HEK293 (cell line): ENCODE measurements around the gene ZNF654.
A peak's percentile ranks its signal among the peaks of the same experiment; 100 is the strongest.

Experiments used
- CTCF ChIA-PET: fragments of 350-600 bp; formaldehyde crosslinking; extraction: SDS; loops from one replicate; lab custom pipeline; 2021; ENCODE audit warnings: antibody characterized with exemption; lab: Yijun Ruan, JAX
- POLR2A ChIA-PET: fragments of 300-600 bp; formaldehyde crosslinking; extraction: SDS; loops from one replicate; lab custom pipeline; 2020; ENCODE audit warnings: antibody characterized with exemption, inconsistent platforms; lab: Yijun Ruan, JAX
- H3K27ac ChIP-seq: fragments of 200-500 bp; sonication (Bioruptor generic); 2 replicates; pipeline ENCODE4 v1.5.1; 2014; ENCODE audit warnings: low read depth, low read length, control low read depth, inconsistent platforms; ENCODE audit errors: extremely low read depth
- H3K36me3 ChIP-seq, 2 experiments: fragments of 200-500 bp in 1 of 2; sonication (Bioruptor generic) in 1 of 2; 1 replicate in 1 of 2; 2 replicates in 1 of 2; pipeline ENCODE4 v1.5.1; 2014 to 2017; ENCODE audit warnings: inconsistent platforms in 2 of 2, low read length in 2 of 2; ENCODE audit not compliant: control insufficient read depth in 2 of 2, insufficient read depth in 1 of 2
- H3K4me1 ChIP-seq: fragments of 200-500 bp; sonication (Bioruptor generic); 2 replicates; pipeline ENCODE4 v1.5.1; 2014; ENCODE audit warnings: mild to moderate bottlenecking, low read length, inconsistent platforms; ENCODE audit not compliant: control insufficient read depth, insufficient read depth
- H3K4me3 ChIP-seq: 2 replicates; pipeline ENCODE4 v1.5.1; 2011; ENCODE audit warnings: low read depth, mild to moderate bottlenecking, control low read depth, low read length, moderate library complexity
- H3K9me3 ChIP-seq: fragments of 200-500 bp; sonication (Bioruptor generic); 2 replicates; pipeline ENCODE4 v1.5.1; 2014; ENCODE audit warnings: low read depth, low read length, inconsistent platforms; ENCODE audit not compliant: control insufficient read depth, insufficient read depth
- BCL11A ChIP-seq: fragments of 450-650 bp; formaldehyde crosslinking; IDR thresholded peaks from 2 replicates; pipeline ENCODE4 v1.5.1; 2016; ENCODE audit warnings: low read depth, missing biosample characterization, missing genetic modification characterization
- FEZF1 ChIP-seq: fragments of 450-650 bp; formaldehyde crosslinking; IDR thresholded peaks from 2 replicates; pipeline ENCODE4 v1.5.1; 2016; ENCODE audit warnings: missing biosample characterization, missing genetic modification characterization
- GLIS2 ChIP-seq: fragments of 450-650 bp; formaldehyde crosslinking; IDR thresholded peaks from 2 replicates; pipeline ENCODE4 v1.5.1; 2016; ENCODE audit warnings: missing biosample characterization, missing genetic modification characterization
- KLF1 ChIP-seq: fragments of 450-650 bp; formaldehyde crosslinking; IDR thresholded peaks from 2 replicates; pipeline ENCODE4 v1.5.1; 2016; ENCODE audit warnings: missing biosample characterization, missing genetic modification characterization
- OVOL3 ChIP-seq: fragments of 450-650 bp; formaldehyde crosslinking; IDR thresholded peaks from 2 replicates; pipeline ENCODE4 v1.5.1; 2016; ENCODE audit warnings: missing biosample characterization, missing genetic modification characterization
- SALL2 ChIP-seq: fragments of 450-650 bp; formaldehyde crosslinking; IDR thresholded peaks from 2 replicates; pipeline ENCODE4 v1.5.0; 2017; ENCODE audit warnings: missing biosample characterization, mild to moderate bottlenecking, missing genetic modification characterization, borderline replicate concordance
- ZBTB7A ChIP-seq: fragments of 450-650 bp; formaldehyde crosslinking; IDR thresholded peaks from 2 replicates; pipeline ENCODE4 v1.5.1; 2016; ENCODE audit warnings: low read depth, missing biosample characterization, missing genetic modification characterization
- ZNF112 ChIP-seq: fragments of 450-650 bp; formaldehyde crosslinking; IDR thresholded peaks from 2 replicates; pipeline ENCODE4 v1.5.0; 2017; ENCODE audit warnings: missing biosample characterization, missing genetic modification characterization
- ZNF221 ChIP-seq: fragments of 450-650 bp; formaldehyde crosslinking; IDR thresholded peaks from 2 replicates; pipeline ENCODE4 v1.5.1; 2017; ENCODE audit warnings: missing biosample characterization, missing genetic modification characterization, borderline replicate concordance
- ZNF311 ChIP-seq: fragments of 450-650 bp; formaldehyde crosslinking; IDR thresholded peaks from 2 replicates; pipeline ENCODE4 v1.5.1; 2017; ENCODE audit warnings: missing biosample characterization, missing genetic modification characterization, borderline replicate concordance
- ZNF529 ChIP-seq: fragments of 450-650 bp; formaldehyde crosslinking; IDR thresholded peaks from 2 replicates; pipeline ENCODE4 v1.5.1; 2017; ENCODE audit warnings: missing genetic modification characterization, missing biosample characterization; ENCODE audit not compliant: insufficient replicate concordance
- ZNF596 ChIP-seq: fragments of 450-650 bp; IDR thresholded peaks from 2 replicates; pipeline ENCODE4 v1.5.0; 2018; ENCODE audit warnings: missing biosample characterization, mild to moderate bottlenecking, missing genetic modification characterization, moderate library complexity
- ZNF600 ChIP-seq: fragments of 450-650 bp; formaldehyde crosslinking; IDR thresholded peaks from 2 replicates; pipeline ENCODE4 v1.5.1; 2016; ENCODE audit warnings: missing biosample characterization, missing genetic modification characterization
- ZNF785 ChIP-seq: fragments of 450-650 bp; formaldehyde crosslinking; IDR thresholded peaks from 2 replicates; pipeline ENCODE4 v1.5.1; 2016; ENCODE audit warnings: missing biosample characterization, missing genetic modification characterization
- TF ChIP-seq, protein P1 (sequence below): fragments of 450-650 bp; formaldehyde crosslinking; IDR thresholded peaks from 2 replicates; pipeline ENCODE4 v1.5.1; 2016; ENCODE audit warnings: missing biosample characterization, missing genetic modification characterization
- TF ChIP-seq, protein P2 (sequence below): fragments of 450-650 bp; formaldehyde crosslinking; IDR thresholded peaks from 2 replicates; pipeline ENCODE4 v1.5.1; 2016; ENCODE audit warnings: missing biosample characterization, missing genetic modification characterization
- TF ChIP-seq, protein P3 (sequence below): fragments of 450-650 bp; formaldehyde crosslinking; IDR thresholded peaks from 2 replicates; pipeline ENCODE4 v1.5.1; 2017; ENCODE audit warnings: missing biosample characterization, missing genetic modification characterization
- TF ChIP-seq, protein P4 (sequence below): fragments of 450-650 bp; formaldehyde crosslinking; IDR thresholded peaks from 2 replicates; pipeline ENCODE4 v1.5.1; 2017; ENCODE audit warnings: missing biosample characterization, missing genetic modification characterization
- TF ChIP-seq, protein P5 (sequence below): fragments of 450-650 bp; formaldehyde crosslinking; IDR thresholded peaks from 2 replicates; pipeline ENCODE4 v1.5.1; 2016; ENCODE audit warnings: missing biosample characterization, missing genetic modification characterization, borderline replicate concordance

The ZNF654 gene

DNA sequence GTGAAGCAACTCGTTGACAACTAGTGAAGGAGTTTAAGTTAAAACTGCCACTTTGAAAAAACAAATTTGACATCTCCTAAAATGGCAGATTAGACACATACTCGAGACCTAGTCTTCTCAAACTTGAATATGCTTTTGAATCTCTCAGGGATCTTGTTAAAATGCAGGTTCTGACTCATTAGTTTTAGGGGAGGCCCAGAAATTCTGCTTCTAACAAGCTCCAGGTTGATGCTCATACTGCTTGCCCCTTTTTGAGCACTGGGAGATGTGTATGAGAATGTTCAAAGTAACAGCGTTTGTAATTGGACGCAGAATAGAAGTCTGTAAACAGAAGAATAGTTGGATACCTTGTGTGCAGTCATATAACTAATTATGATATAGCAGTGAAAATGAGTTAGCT lies 92.3 kb downstream of the ZNF654 start:
- H3K4me1 ChIP-seq = no peaks in the 10 kb centered on the region
- TF ChIP-seq FEZF1 (peak; percentile 31; the same call in 1 of the 2 replicates), KLF1 (tag by site-specific recombination) (no peak)
- TF ChIP-seq, all 188 proteins: peak for 1
- Histone ChIP-seq H3K4me3 (peak overlapping the region; percentile 90), H3K27ac (no peak overlapping the region), H3K36me3 (peaks cover 19 to 33% of the 10 kb centered on the region in 2 experiments), H3K9me3 (no peaks in the 10 kb centered on the region)
- POLR2A ChIA-PET = no interaction called here
- CTCF ChIA-PET = interaction anchor here (0.5 kb wide), 1 partner anchor 87 kb away, joined by 3 read pairs; no protein-coding TSS in a partner anchor

DNA sequence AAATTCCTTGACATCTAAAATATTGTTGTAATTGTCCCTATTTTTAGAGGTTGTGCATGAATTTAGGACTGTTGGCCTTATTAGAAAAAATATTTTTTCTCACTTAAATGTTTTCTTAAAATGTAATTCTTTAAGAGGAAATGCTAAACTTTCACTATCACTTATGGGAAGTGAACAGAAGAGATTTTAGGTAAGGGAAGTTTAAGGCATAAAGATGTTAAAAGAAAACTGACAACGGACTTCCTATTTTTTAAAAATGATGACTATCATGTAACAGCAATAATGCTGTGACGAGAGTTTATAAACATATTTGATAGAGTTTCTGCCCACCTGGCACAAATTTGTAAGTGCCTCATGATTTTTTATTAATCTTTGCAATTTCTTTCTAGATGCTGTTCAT lies 93.8 kb downstream of the ZNF654 start:
- ChIA-PET CTCF (no interaction called here), POLR2A (no interaction called here)
- no peaks in the 10 kb centered on the region for H3K9me3 ChIP-seq
- no peak overlapping the region for H3K27ac ChIP-seq
- TF ChIP-seq OVOL3 (tag by site-specific recombination) (no peak), GLIS2 (tag by site-specific recombination) (no peak), SALL2 (no peak), ZNF311 (tag by site-specific recombination) (no peak), ZNF221 (tag by site-specific recombination) (no peak), ZNF600 (tag by site-specific recombination) (no peak), ZNF596 (tag by site-specific recombination) (no peak), ZNF529 (no peak), ZNF785 (no peak), ZNF112 (tag by site-specific recombination) (no peak), BCL11A (tag by site-specific recombination) (no peak), ZBTB7A (tag by site-specific recombination) (no peak)
- TF ChIP-seq, protein P1, sequence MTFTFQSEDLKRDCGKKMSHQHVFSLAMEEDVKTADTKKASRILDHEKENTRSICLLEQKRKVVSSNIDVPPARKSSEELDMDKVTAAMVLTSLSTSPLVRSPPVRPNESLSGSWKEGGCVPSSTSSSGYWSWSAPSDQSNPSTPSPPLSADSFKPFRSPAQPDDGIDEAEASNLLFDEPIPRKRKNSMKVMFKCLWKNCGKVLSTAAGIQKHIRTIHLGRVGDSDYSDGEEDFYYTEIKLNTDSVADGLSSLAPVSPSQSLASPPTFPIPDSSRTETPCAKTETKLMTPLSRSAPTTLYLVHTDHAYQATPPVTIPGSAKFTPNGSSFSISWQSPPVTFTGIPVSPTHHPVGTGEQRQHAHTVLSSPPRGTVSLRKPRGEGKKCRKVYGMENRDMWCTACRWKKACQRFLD (tag by site-specific recombination) = no peak
- TF ChIP-seq, protein P2, sequence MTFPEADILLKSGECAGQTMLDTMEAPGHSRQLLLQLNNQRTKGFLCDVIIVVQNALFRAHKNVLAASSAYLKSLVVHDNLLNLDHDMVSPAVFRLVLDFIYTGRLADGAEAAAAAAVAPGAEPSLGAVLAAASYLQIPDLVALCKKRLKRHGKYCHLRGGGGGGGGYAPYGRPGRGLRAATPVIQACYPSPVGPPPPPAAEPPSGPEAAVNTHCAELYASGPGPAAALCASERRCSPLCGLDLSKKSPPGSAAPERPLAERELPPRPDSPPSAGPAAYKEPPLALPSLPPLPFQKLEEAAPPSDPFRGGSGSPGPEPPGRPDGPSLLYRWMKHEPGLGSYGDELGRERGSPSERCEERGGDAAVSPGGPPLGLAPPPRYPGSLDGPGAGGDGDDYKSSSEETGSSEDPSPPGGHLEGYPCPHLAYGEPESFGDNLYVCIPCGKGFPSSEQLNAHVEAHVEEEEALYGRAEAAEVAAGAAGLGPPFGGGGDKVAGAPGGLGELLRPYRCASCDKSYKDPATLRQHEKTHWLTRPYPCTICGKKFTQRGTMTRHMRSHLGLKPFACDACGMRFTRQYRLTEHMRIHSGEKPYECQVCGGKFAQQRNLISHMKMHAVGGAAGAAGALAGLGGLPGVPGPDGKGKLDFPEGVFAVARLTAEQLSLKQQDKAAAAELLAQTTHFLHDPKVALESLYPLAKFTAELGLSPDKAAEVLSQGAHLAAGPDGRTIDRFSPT = no peak
- TF ChIP-seq, protein P3, sequence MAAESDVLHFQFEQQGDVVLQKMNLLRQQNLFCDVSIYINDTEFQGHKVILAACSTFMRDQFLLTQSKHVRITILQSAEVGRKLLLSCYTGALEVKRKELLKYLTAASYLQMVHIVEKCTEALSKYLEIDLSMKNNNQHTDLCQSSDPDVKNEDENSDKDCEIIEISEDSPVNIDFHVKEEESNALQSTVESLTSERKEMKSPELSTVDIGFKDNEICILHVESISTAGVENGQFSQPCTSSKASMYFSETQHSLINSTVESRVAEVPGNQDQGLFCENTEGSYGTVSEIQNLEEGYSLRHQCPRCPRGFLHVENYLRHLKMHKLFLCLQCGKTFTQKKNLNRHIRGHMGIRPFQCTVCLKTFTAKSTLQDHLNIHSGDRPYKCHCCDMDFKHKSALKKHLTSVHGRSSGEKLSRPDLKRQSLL (tag by site-specific recombination) = no peak
- TF ChIP-seq, protein P4, sequence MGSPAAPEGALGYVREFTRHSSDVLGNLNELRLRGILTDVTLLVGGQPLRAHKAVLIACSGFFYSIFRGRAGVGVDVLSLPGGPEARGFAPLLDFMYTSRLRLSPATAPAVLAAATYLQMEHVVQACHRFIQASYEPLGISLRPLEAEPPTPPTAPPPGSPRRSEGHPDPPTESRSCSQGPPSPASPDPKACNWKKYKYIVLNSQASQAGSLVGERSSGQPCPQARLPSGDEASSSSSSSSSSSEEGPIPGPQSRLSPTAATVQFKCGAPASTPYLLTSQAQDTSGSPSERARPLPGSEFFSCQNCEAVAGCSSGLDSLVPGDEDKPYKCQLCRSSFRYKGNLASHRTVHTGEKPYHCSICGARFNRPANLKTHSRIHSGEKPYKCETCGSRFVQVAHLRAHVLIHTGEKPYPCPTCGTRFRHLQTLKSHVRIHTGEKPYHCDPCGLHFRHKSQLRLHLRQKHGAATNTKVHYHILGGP (tag by site-specific recombination) = no peak
- TF ChIP-seq, protein P5, sequence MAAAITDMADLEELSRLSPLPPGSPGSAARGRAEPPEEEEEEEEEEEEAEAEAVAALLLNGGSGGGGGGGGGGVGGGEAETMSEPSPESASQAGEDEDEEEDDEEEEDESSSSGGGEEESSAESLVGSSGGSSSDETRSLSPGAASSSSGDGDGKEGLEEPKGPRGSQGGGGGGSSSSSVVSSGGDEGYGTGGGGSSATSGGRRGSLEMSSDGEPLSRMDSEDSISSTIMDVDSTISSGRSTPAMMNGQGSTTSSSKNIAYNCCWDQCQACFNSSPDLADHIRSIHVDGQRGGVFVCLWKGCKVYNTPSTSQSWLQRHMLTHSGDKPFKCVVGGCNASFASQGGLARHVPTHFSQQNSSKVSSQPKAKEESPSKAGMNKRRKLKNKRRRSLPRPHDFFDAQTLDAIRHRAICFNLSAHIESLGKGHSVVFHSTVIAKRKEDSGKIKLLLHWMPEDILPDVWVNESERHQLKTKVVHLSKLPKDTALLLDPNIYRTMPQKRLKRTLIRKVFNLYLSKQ (tag by site-specific recombination) = no peak
- H3K4me1 ChIP-seq = no peaks in the 10 kb centered on the region
- H3K36me3 ChIP-seq = peaks cover 19 to 47% of the 10 kb centered on the region in 2 experiments
- no peak overlapping the region for H3K4me3 ChIP-seq
